Endothelial cell of umbilical vein (primary cell): ENCODE data around the gene ARF5. TPM values are rescaled to one million over a fixed set of nuclear protein-coding genes. Genes with fewer than 3 reads are reported as not detected.

ENCODE experiments used
- BruUV-seq: library from RNA; stranded (reverse); fragments of 400-500 nt; replicated peaks from 2 replicates; lab custom pipeline; 2021; lab: Mats Ljungman, UMichigan
- CTCF ChIA-PET: fragments of 300-600, 350-600 bp; sonication (Branson Sonifier 250); formaldehyde crosslinking; loops from one replicate; lab custom pipeline; 2021; ENCODE audit warnings: antibody characterized with exemption, inconsistent platforms; lab: Charles Lee
- POLR2A ChIA-PET: fragments of 300-600, 350-600 bp; sonication (Branson Sonifier 250); formaldehyde crosslinking; loops from one replicate; lab custom pipeline; 2021; ENCODE audit warnings: antibody characterized with exemption, inconsistent platforms; lab: Charles Lee
- DNase-seq: peaks from one replicate; pipeline ENCODE4 v3.0.0-alpha.2; 2011; ENCODE audit warnings: low read depth, low spot score
- FAIRE-seq: peaks from 2 replicates; lab custom pipeline; 2011; peaks lifted over from hg19 to GRCh38; lab: Jason Lieb, UNC
- H2AFZ ChIP-seq: 2 replicates; pipeline ENCODE4 v1.6.0; 2012; ENCODE audit warnings: low read depth, low read length, control low read depth, inconsistent platforms
- H3K27ac ChIP-seq: 2 replicates; pipeline ENCODE4 v1.5.1; 2011; ENCODE audit warnings: low read depth, mild to moderate bottlenecking, control low read depth, low read length, moderate library complexity; ENCODE audit not compliant: insufficient read depth
- H3K27me3 ChIP-seq, 2 experiments: 2 replicates each; pipeline versions ENCODE4 v1.6.0 to v1.6.1; 2011; ENCODE audit warnings: low read length in 2 of 2, mixed read lengths in 1 of 2; ENCODE audit not compliant: control insufficient read depth in 2 of 2, insufficient read depth in 2 of 2
- H3K36me3 ChIP-seq, 2 experiments: 2 replicates in 1 of 2; 3 replicates in 1 of 2; pipeline ENCODE4 v1.5.1; 2011; ENCODE audit warnings: low read length in 2 of 2, mild to moderate bottlenecking in 1 of 2, moderate library complexity in 1 of 2; ENCODE audit not compliant: control insufficient read depth in 2 of 2, insufficient read depth in 2 of 2; ENCODE audit errors: extremely low read depth in 1 of 2
- H3K4me1 ChIP-seq: 3 replicates; pipeline ENCODE4 v1.5.1; 2011; ENCODE audit warnings: mild to moderate bottlenecking, low read length; ENCODE audit not compliant: control insufficient read depth, insufficient read depth; ENCODE audit errors: extremely low read depth
- H3K4me2 ChIP-seq: 2 replicates; pipeline ENCODE4 v1.6.1; 2011; ENCODE audit warnings: low read length, control low read depth, mixed read lengths; ENCODE audit not compliant: insufficient read depth
- H3K4me3 ChIP-seq, 3 experiments: fragments of 200-600 bp in 1 of 3; sonication (generic), shearing (Covaris generic) in 1 of 3; replicated peaks in 1 of 3; 2 replicates each; pipeline ENCODE4 v1.5.1; 2011 to 2016; ENCODE audit warnings: control low read depth in 3 of 3, low read length in 3 of 3, mild to moderate bottlenecking in 2 of 3, inconsistent platforms in 1 of 3, low read depth in 1 of 3, moderate library complexity in 1 of 3; ENCODE audit not compliant: insufficient read depth in 1 of 3
- H3K79me2 ChIP-seq: 2 replicates; pipeline ENCODE4 v1.6.0; 2012; ENCODE audit warnings: low read length, inconsistent platforms; ENCODE audit not compliant: control insufficient read depth, insufficient read depth
- H3K9ac ChIP-seq: replicated peaks from 2 replicates; pipeline ENCODE3; 2011; ENCODE audit warnings: low read length, control low read depth; ENCODE audit not compliant: insufficient read depth; ENCODE audit errors: extremely low read depth
- H3K9me1 ChIP-seq: replicated peaks from 3 replicates; pipeline ENCODE4 v1.6.0; 2011; ENCODE audit warnings: mild to moderate bottlenecking, low read length; ENCODE audit not compliant: control insufficient read depth, insufficient read depth; ENCODE audit errors: extremely low read depth
- H3K9me3 ChIP-seq: replicated peaks from 2 replicates; pipeline ENCODE4 v1.5.1; 2012; ENCODE audit warnings: low read length, inconsistent platforms; ENCODE audit not compliant: control insufficient read depth, insufficient read depth
- H4K20me1 ChIP-seq: replicated peaks from 2 replicates; pipeline ENCODE3; 2011; ENCODE audit warnings: mild to moderate bottlenecking, low read length; ENCODE audit not compliant: control insufficient read depth, insufficient read depth; ENCODE audit errors: extremely low read depth
- EZH2 ChIP-seq: IDR thresholded peaks from 2 replicates; pipeline ENCODE4 v1.6.1; 2012; ENCODE audit warnings: borderline replicate concordance, low read depth, mild to moderate bottlenecking, moderate library complexity, low read length, inconsistent platforms; ENCODE audit not compliant: severe bottlenecking
- FOS ChIP-seq: IDR thresholded peaks from 2 replicates; pipeline ENCODE4 v1.6.1; 2011; ENCODE audit warnings: mild to moderate bottlenecking, low read length, moderate library complexity, borderline replicate concordance; ENCODE audit not compliant: insufficient read depth
- GATA2 ChIP-seq: IDR thresholded peaks from 2 replicates; pipeline ENCODE4 v1.7.0; 2011; ENCODE audit warnings: low read depth, mild to moderate bottlenecking, moderate library complexity, mixed read lengths, low read length; ENCODE audit not compliant: insufficient read length, insufficient read depth
- JUN ChIP-seq: IDR thresholded peaks from 2 replicates; pipeline ENCODE4 v1.6.1; 2011; ENCODE audit warnings: borderline replicate concordance, low read depth; ENCODE audit not compliant: insufficient read length, insufficient read depth
- MYC ChIP-seq: IDR thresholded peaks from one replicate; pipeline ENCODE4 v1.6.1; 2011; ENCODE audit warnings: mild to moderate bottlenecking, low read depth, low read length
- POLR2A ChIP-seq: IDR thresholded peaks from 2 replicates; pipeline ENCODE4 v1.6.1; 2012; ENCODE audit warnings: low read depth, mild to moderate bottlenecking, control low read depth, low read length
- POLR2AphosphoS5 ChIP-seq: IDR thresholded peaks from 2 replicates; pipeline ENCODE4 v1.6.1; 2012; ENCODE audit warnings: low read depth, mild to moderate bottlenecking, control low read depth, low read length, moderate library complexity; ENCODE audit not compliant: insufficient read depth
- dilution Hi-C: fragments of 300-500 bp; cut with MboI; formaldehyde crosslinking; loops from one replicate; pipeline ENCODE4 v1.15.0; 2019; ENCODE audit warnings: low sequenced_read_pairs; ENCODE audit not compliant: extremely low pct_ligation_motif_present
- intact Hi-C: fragments of 100-400 bp; cut with micrococcal nuclease; formaldehyde crosslinking; loops from one replicate; pipeline ENCODE4 v1.10.0; 2022
- polyA plus RNA-seq, 4 experiments: library from polyadenylated mRNA; depleted of rRNA in 3 of 4; stranded (reverse) in 3 of 4; unstranded in 1 of 4; fragments of >200 nt; gene quantifications; 2 replicates each; pipeline versions ENCODE4 v1.2.1 to v1.2.3, GENCODE V29; 2011 to 2012; ENCODE audit warnings: missing spikeins in 1 of 4
- total RNA-seq: library from RNA; stranded (reverse); gene quantifications from 2 replicates; pipeline ENCODE4 v1.2.3, GENCODE V29; 2021
- TF ChIP-seq, protein P1 (sequence below), 2 donors: IDR thresholded peaks; 1 replicate in 1 of 2; 2 replicates in 1 of 2; pipeline ENCODE4 v1.5.1; 2011; ENCODE audit warnings: low read length in 2 of 2, mild to moderate bottlenecking in 2 of 2, moderate library complexity in 2 of 2, control low read depth in 1 of 2, inconsistent platforms in 1 of 2, low read depth in 1 of 2; ENCODE audit not compliant: insufficient read depth in 1 of 2; ENCODE audit errors: extremely low read depth in 1 of 2
- TF ChIP-seq, protein P2 (sequence below): IDR thresholded peaks from 2 replicates; pipeline ENCODE4 v1.6.1; 2011; ENCODE audit not compliant: insufficient read depth, insufficient read length

The ARF5 gene
- total and polyA plus RNA-seq, 2 donors (not counting 3 experiments of a cell fraction or from before 2014, with no cell fraction given) = 122 to 428 TPM

DNA sequence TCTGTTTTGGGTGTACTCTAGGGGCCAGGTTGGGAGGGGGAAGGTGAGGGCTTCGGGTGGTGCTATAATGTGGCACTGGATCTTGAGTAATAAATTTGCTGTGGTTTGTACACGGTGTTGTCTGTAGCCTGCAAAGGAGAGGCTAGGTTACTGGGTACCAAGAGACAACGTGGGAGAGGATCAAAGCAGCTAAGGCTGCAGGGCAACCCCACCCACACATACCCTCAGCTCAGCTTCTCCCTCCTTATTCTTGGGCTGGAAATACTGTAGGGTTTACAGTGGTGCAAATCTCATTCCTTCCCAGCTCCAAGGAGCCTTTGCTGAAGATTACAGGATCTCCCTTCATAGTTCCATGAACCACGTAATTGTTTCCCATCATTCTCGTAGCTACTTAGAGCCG lies 3.4 kb downstream of the ARF5 start:
- Histone ChIP-seq H3K4me3 (no peak overlapping the region), H3K27ac (no peak overlapping the region), H3K9ac (no peak overlapping the region), H3K9me3 (no peaks in the 10 kb centered on the region), H3K9me1 (no peaks in the 10 kb centered on the region), H3K4me1 (peaks cover 15% of the 10 kb centered on the region), H3K27me3 (no peaks in the 10 kb centered on the region), H2AFZ (no peak overlapping the region), H4K20me1 (no peaks in the 10 kb centered on the region), H3K36me3 (peaks cover 2 to 11% of the 10 kb centered on the region in 2 experiments), H3K4me2 (no peak overlapping the region), H3K79me2 (peaks cover 3% of the 10 kb centered on the region)
- POLR2A ChIA-PET = no interaction called here
- dilution Hi-C loops = no loop called here
- TF ChIP-seq FOS = no peak
- no peak for TF ChIP-seq EZH2
- TF ChIP-seq JUN = no peak
- TF ChIP-seq POLR2A = no peak
- TF ChIP-seq MYC = no peak
- TF ChIP-seq, protein P1, sequence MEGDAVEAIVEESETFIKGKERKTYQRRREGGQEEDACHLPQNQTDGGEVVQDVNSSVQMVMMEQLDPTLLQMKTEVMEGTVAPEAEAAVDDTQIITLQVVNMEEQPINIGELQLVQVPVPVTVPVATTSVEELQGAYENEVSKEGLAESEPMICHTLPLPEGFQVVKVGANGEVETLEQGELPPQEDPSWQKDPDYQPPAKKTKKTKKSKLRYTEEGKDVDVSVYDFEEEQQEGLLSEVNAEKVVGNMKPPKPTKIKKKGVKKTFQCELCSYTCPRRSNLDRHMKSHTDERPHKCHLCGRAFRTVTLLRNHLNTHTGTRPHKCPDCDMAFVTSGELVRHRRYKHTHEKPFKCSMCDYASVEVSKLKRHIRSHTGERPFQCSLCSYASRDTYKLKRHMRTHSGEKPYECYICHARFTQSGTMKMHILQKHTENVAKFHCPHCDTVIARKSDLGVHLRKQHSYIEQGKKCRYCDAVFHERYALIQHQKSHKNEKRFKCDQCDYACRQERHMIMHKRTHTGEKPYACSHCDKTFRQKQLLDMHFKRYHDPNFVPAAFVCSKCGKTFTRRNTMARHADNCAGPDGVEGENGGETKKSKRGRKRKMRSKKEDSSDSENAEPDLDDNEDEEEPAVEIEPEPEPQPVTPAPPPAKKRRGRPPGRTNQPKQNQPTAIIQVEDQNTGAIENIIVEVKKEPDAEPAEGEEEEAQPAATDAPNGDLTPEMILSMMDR (IDR thresholded peaks at IDR 0.05; ENCODE audit: extremely low read depth in 1 of 2, insufficient read depth in 1 of 2, low read depth in 1 of 2, low read length in 2 of 2) = no peak
- TF ChIP-seq GATA2 = no peak
- TF ChIP-seq, protein P2, sequence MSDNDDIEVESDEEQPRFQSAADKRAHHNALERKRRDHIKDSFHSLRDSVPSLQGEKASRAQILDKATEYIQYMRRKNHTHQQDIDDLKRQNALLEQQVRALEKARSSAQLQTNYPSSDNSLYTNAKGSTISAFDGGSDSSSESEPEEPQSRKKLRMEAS = no peak
- no peak for TF ChIP-seq POLR2AphosphoS5
- no peak for DNase-seq
- FAIRE-seq = no peak
- BruUV-seq = no TSS peak
- CTCF ChIA-PET = no interaction called here
- intact Hi-C loops = no loop called here
